H1 (cell line): ENCODE measurements around the gene C19orf38. TPM values are rescaled to one million over a fixed set of nuclear protein-coding genes. Genes with fewer than 3 reads are reported as not detected.

Source experiments
- CHD7 ChIP-seq: fragments of 300-600 bp; sonication (generic); IDR thresholded peaks from 2 replicates; pipeline ENCODE4 v1.7.1; 2012; ENCODE audit warnings: low read length, moderate library complexity, mild to moderate bottlenecking, inconsistent platforms; ENCODE audit not compliant: insufficient replicate concordance
- CTCF ChIP-seq, 3 experiments: IDR thresholded peaks; 1 replicate in 2 of 3; 2 replicates in 1 of 3; pipeline versions ENCODE4 v1.5.1 to v1.6.1; 2011; ENCODE audit warnings: low read length in 3 of 3, mild to moderate bottlenecking in 3 of 3, inconsistent platforms in 2 of 3, low read depth in 1 of 3, moderate library complexity in 1 of 3; ENCODE audit not compliant: insufficient read depth in 1 of 3; ENCODE audit errors: control extremely low read depth in 1 of 3
- EP300 ChIP-seq, 2 experiments: IDR thresholded peaks; 1 replicate in 1 of 2; 2 replicates in 1 of 2; pipeline ENCODE4 v1.6.1; 2011 to 2012; ENCODE audit warnings: low read depth in 2 of 2, low read length in 2 of 2, mild to moderate bottlenecking in 2 of 2, borderline replicate concordance in 1 of 2, inconsistent platforms in 1 of 2, moderate library complexity in 1 of 2
- NRF1 ChIP-seq: IDR thresholded peaks from 2 replicates; pipeline ENCODE4 v1.6.1; 2011; ENCODE audit warnings: mild to moderate bottlenecking, low read depth, low read length, improper control_type of control experiment
- POU5F1 ChIP-seq: IDR thresholded peaks from 2 replicates; pipeline ENCODE4 v1.6.1; 2011; ENCODE audit warnings: low read depth, mild to moderate bottlenecking, low read length, moderate library complexity
- TAF7 ChIP-seq: optimal IDR thresholded peaks from 2 replicates; pipeline ENCODE3; 2011; ENCODE audit warnings: low read depth, mild to moderate bottlenecking, inconsistent platforms, low read length, moderate library complexity, borderline replicate concordance
- polyA plus RNA-seq, 7 experiments: library from polyadenylated mRNA; depleted of rRNA in 3 of 7; stranded (reverse) in 5 of 7; unstranded in 2 of 7; fragments of >200 nt in 5 of 7; fragments of 200-250 nt in 2 of 7; gene quantifications; 1 replicate in 5 of 7; 2 replicates in 1 of 7; 4 replicates in 1 of 7; pipeline versions ENCODE4 v1.2.1 to v1.2.3, GENCODE V29; 2011 to 2013; ENCODE audit warnings: missing spikeins in 2 of 7, mixed read lengths in 2 of 7
- total RNA-seq: library from RNA; stranded (reverse); fragmentation: NEBNext Ultra II Directional; extraction: Animal tissue kit (Norgen Biotek cat#: 25700); gene quantifications from 2 replicates; pipeline ENCODE4 v1.2.1, GENCODE V29; 2021

The C19orf38 gene
- total and polyA plus RNA-seq, 2 of the 8 experiments (the other 6 are each of a cell fraction or from before 2014, with no cell fraction given) = 0.53 TPM; not detected in 1

- TF ChIP-seq CTCF (IDR thresholded peaks at IDR 0.05; ENCODE audit: control extremely low read depth in 1 of 3, insufficient read depth in 1 of 3, low read depth in 1 of 3, low read length in 3 of 3) = no peak
- TF ChIP-seq POU5F1 = no peak
- no peak for TF ChIP-seq TAF7
- no peak for TF ChIP-seq CHD7
- TF ChIP-seq EP300 (IDR thresholded peaks at IDR 0.05; ENCODE audit: borderline replicate concordance in 1 of 2, low read depth in 2 of 2, low read length in 2 of 2) = no peak
- TF ChIP-seq NRF1 = no peak
Measured at GRCh38 chr19:10836479-10837330, 11.5 kb upstream of the C19orf38 start (continued).
